Loucy (cell line): ENCODE measurements around the gene CACNA2D3.

Experiments used
- CTCF ChIP-seq: fragments of 200-600 bp; sonication (generic); conservative IDR thresholded peaks from 2 replicates; pipeline ENCODE4 v1.5.1; 2014; ENCODE audit warnings: mild to moderate bottlenecking, antibody characterized with exemption, low read length
- EZH2phosphoT487 ChIP-seq: fragments of 200-600 bp; IDR thresholded peaks from 2 replicates; pipeline ENCODE4 v1.6.1; 2018; ENCODE audit warnings: antibody characterized with exemption, mild to moderate bottlenecking, moderate library complexity, borderline replicate concordance

DNA sequence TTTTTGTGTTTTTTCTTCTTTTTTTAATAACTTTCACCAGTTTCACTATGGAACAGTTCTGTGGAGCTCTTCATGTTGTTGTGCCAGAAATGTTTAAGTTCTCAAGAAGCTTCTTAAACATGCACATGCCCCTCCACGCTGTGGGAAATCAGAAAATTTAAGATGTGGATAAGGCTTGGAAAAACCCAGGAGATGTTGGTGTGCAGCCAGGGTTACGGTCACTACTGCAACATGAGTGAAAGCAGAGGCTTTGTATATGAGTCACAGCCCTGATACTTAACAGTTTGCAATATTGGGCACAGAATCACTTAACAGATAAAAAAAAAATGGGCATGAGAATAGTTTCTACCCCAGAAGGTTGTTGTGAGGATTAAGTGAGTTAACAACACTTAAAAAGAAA lies 405.6 kb downstream of the CACNA2D3 start:
- TF ChIP-seq CTCF (no peak), EZH2phosphoT487 (no peak)
